ENCODE measurements around the gene SEC31B. TPM values are rescaled to one million over a fixed set of nuclear protein-coding genes. Genes with fewer than 3 reads are reported as not detected.

The SEC31B gene
- total and polyA plus RNA-seq, 3 donors from 2014 or later, result 23.1 to 42.0 (median 32.8) TPM

DNA sequence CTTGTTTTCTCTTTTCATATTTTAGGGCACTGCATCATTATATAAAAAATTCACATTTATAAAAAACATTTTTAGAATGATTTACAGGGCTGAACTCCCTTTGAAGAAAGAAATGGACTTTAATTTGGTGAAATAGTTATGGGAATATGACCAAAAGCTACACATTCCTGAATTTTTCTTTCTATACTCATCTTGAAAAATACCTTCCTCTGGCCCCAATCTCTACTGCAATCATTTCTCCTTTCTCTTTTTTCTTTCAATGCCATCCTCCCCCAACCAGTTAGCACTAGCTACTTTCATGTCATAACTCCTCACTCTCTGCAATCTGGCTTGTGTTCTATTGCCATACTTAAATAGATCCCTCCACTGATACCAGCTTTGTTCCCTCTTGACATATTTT is 50.7 kb downstream of the SEC31B start:
- intact Hi-C loops (cut with DNase I; ENCODE audit: low total_unique reads), result no loop called here
- Histone ChIP-seq H3K27ac (no peak overlapping the region), H3K36me3 (ENCODE audit: low read depth, missing control alignments) (no peaks in the 10 kb centered on the region), H3K4me1 (no peaks in the 10 kb centered on the region), H3K4me3 (no peak overlapping the region), H3K9me3 (no peaks in the 10 kb centered on the region), H3K27me3 (no peaks in the 10 kb centered on the region)
- no peak for DNase-seq
- no peak for TF ChIP-seq POLR2A (IDR thresholded peaks at IDR 0.05)
- TF ChIP-seq, protein P1, sequence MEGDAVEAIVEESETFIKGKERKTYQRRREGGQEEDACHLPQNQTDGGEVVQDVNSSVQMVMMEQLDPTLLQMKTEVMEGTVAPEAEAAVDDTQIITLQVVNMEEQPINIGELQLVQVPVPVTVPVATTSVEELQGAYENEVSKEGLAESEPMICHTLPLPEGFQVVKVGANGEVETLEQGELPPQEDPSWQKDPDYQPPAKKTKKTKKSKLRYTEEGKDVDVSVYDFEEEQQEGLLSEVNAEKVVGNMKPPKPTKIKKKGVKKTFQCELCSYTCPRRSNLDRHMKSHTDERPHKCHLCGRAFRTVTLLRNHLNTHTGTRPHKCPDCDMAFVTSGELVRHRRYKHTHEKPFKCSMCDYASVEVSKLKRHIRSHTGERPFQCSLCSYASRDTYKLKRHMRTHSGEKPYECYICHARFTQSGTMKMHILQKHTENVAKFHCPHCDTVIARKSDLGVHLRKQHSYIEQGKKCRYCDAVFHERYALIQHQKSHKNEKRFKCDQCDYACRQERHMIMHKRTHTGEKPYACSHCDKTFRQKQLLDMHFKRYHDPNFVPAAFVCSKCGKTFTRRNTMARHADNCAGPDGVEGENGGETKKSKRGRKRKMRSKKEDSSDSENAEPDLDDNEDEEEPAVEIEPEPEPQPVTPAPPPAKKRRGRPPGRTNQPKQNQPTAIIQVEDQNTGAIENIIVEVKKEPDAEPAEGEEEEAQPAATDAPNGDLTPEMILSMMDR (IDR thresholded peaks at IDR 0.05), result no peak

DNA sequence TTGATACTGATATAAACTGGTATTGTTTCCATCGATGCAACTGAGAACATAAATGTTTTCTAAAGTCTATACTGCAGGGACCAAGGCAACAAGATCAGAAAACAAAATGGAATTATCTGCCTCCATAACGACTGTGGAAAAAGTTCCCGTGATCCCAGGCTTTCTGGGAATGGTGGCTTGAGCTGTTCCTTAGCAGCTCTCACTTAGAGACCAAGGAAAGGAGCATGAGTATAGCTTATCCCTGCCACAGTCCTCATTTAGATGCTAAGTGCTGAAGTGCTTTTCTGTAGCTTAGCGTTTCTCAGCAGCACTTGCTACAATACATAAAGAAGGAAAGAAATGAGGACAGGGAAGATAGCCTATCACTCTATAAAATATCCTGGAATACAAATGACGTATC is 51.3 kb downstream of the SEC31B start:
- Histone ChIP-seq H3K4me1 (no peaks in the 10 kb centered on the region), H3K36me3 (ENCODE audit: low read depth, missing control alignments) (no peaks in the 10 kb centered on the region), H3K27me3 (no peaks in the 10 kb centered on the region), H3K27ac (no peak overlapping the region), H3K9me3 (no peaks in the 10 kb centered on the region), H3K4me3 (no peak overlapping the region)
- WGBS, 2 donors, result 71 to 75% methylated on average over 5 of the region's 5 CpGs
- TF ChIP-seq POLR2A (IDR thresholded peaks at IDR 0.05), result no peak
- TF ChIP-seq, protein P1 (IDR thresholded peaks at IDR 0.05), result no peak
- no peak for DNase-seq
- intact Hi-C loops (cut with DNase I; ENCODE audit: low total_unique reads), result no loop called here

DNA sequence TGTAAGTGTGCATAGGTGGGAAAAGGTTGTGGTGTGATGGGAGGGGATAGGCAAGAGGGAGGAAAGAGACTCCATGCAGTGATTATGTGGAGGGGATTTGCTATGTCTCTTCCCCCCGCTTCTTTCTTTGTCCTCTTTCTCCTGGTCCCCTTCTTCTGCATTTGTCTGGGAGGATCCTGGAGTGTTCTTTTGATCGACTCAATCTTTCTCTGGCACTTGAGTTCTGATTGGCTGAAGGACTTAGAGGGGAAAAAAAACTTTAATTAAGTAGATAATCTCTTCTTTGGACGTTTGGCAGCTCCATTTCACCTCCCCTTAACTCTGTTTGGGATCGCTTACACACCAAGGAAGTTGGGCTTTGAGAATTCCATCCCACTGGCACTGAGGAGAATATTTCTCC is 57.0 kb downstream of the SEC31B start, which contains the start of gene WNT8B:
WNT8B (plus strand) TSS at position 301 of the 400 bp plus-strand sequence. CDS start 160 bp downstream, outside the sequence.
- intact Hi-C loops (cut with DNase I; ENCODE audit: low total_unique reads), result no loop called here
- 63 to 71% methylated on average over 4 of the region's 4 CpGs for WGBS, 2 donors
- H3K27me3 ChIP-seq, result no peaks in the 10 kb centered on the region
- no peaks in the 10 kb centered on the region for H3K4me1 ChIP-seq
- H3K9me3 ChIP-seq, result no peaks in the 10 kb centered on the region
- H3K36me3 ChIP-seq (ENCODE audit: low read depth, missing control alignments), result no peaks in the 10 kb centered on the region
- TF ChIP-seq, protein P1 (IDR thresholded peaks at IDR 0.05), result no peak
- TF ChIP-seq POLR2A (IDR thresholded peaks at IDR 0.05), result no peak
- no peak within 1 kb of the TSS for H3K4me3 ChIP-seq
- no peak within 1 kb of the TSS for H3K27ac ChIP-seq
- no peak for DNase-seq

DNA sequence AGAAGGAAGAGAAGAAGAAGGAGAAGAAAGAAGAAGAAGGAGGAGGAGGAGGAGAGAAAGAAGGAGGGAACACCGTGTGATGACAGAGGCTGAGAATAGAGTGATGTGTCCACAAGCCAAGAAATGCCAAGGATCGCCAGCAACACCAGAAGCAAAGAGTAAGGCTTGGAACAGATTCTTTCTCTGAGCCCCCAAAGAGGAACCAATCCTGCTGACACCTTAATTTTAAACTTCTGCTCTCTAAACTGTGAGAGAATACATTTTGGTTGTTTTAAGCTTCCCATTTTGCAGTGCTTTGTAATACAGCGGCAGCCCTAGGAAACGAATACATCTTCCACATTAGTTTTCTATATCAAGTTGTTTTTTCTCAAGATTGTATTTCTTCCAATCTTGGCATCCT is 70.7 kb downstream of the SEC31B start:
- no peak for DNase-seq
- Histone ChIP-seq H3K27me3 (no peaks in the 10 kb centered on the region), H3K27ac (no peak overlapping the region), H3K9me3 (no peaks in the 10 kb centered on the region), H3K4me1 (no peaks in the 10 kb centered on the region), H3K4me3 (no peak overlapping the region), H3K36me3 (ENCODE audit: low read depth, missing control alignments) (no peaks in the 10 kb centered on the region)
- intact Hi-C loops (cut with DNase I; ENCODE audit: low total_unique reads), result no loop called here
- WGBS, 2 donors, result 87 to 89% methylated on average over 4 of the region's 4 CpGs
- no peak for TF ChIP-seq POLR2A (IDR thresholded peaks at IDR 0.05)
- TF ChIP-seq, protein P1 (IDR thresholded peaks at IDR 0.05), result no peak

DNA sequence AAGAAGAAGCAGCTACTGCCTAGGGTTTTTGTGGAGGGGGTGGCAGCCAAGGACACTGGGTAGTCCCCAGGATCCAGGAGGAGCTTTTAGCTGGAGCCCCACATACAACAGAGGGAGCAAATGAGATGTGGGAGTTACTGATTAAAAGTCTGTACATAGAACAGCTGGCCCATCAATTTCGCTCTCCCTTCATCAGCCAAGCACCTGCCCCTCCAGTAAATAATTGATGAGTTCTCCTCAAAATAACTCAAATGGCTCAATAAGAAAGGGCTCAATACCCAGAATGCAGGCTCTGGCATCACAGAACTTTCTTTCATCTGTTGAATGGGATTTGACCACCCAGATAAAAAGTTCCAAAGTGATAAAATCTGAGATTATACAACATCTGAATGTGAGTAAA is 72.0 kb downstream of the SEC31B start:
- 40 to 53% methylated on average over 1 of the region's 1 CpG for WGBS, 2 donors
- Histone ChIP-seq H3K27ac (no peak overlapping the region), H3K36me3 (ENCODE audit: low read depth, missing control alignments) (no peaks in the 10 kb centered on the region), H3K4me3 (no peak overlapping the region), H3K4me1 (no peaks in the 10 kb centered on the region), H3K27me3 (no peaks in the 10 kb centered on the region), H3K9me3 (no peaks in the 10 kb centered on the region)
- intact Hi-C loops (cut with DNase I; ENCODE audit: low total_unique reads), result no loop called here
- no peak for TF ChIP-seq POLR2A (IDR thresholded peaks at IDR 0.05)
- TF ChIP-seq, protein P1 (IDR thresholded peaks at IDR 0.05), result no peak
- no peak for DNase-seq

Measured in testis (tissue), 3 donors.